Mucosa of gallbladder (tissue), 1 donor: ENCODE results near the gene RCC2. TPM values are rescaled to one million over a fixed set of nuclear protein-coding genes. Genes with fewer than 3 reads are reported as not detected.
A peak's percentile ranks its signal among the peaks of the same experiment; 100 is the strongest.

Experiments
- DNase-seq: peaks from one replicate; pipeline ENCODE4 v3.0.0-alpha.2; 2020; ENCODE audit warnings: low spot score
- total RNA-seq: library from RNA; stranded (reverse); gene quantifications from one replicate; pipeline ENCODE4 v1.2.1, GENCODE V29; 2021
- donor health status: DM: no; HTN: no; CAD: no.

Gene RCC2
- total RNA-seq, 1 donor from 2014 or later = 67.6 TPM

- no peak for DNase-seq
These were observed 3.4 kb upstream of the RCC2 start for GRCh38 chr1:17442841-17443240.

DNA sequence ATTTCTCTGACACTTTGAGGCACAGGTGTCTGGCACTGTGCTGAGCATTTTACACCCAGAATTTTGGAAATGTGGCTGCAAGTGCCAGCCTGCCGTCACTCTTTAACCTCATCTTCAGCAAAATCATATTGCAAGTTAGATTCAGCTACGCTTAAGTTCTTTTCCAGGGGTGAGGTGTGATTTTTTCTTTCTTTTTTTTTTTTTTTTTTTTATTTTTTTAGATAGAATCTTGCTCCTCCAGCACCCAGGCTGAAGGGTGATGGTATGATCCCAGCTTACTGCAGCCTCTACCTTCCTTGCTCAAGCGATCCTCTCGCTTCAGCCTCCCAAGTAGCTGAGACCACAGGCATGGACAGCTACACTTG is 2.5 kb upstream of the RCC2 start:
- DNase-seq = no peak

- DNase-seq = peak; percentile 17
These were observed 2.0 kb upstream of the RCC2 start for GRCh38 chr1:17441265-17441992.

DNA sequence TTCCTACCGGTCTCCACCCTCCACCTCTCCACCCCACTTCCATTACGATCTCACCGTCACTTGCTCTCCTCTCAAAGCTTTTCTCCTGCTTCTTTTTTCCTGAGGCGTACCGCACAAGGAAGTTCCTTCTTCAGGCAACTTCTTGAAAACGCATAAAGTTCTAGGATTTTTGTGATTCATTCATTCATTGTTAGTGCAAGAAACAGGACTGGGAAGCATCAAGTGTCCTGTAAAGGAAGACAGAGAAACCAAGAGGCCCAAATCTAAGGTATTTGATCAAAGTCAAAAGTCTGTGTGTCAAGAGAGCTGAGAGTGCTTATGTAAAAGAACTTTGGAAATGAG is 1.3 kb upstream of the RCC2 start:
- no peak for DNase-seq

DNA sequence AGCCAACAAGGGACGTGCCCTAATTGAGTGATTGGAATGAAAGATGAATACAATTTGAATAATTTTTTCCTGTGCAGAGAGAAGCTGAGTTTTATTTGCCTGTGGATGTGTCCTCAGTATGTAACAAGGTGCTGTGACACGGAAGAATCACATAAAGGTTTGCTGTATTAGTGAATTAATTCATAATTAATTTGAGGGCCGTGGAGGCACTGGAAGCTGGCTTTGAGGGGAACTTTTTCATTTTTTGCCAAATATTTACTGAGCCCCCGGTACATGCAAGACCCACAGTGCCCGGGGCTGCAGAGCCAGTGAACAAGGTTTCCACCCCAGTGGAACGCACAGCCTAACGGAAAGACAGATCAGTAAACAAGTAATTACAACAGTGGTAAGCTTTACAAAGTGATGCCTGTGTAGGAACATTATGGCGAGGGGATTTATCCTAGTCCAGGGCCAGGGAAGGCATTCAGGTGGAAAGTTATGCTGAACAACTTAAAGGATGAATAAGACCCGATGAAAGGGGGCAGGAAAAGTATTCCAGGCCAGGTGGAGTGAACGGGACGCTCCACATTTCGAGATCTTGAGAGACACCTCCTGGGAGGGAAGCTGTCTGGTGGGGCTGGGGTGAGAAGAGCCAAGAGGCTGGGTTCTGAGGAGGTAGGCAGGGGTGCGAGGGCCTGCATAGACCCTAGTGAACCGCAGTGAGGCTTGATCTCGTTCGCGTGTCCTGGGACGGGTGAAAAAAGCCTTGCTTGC is 773 bp upstream of the RCC2 start:
- DNase-seq = no peak

DNA sequence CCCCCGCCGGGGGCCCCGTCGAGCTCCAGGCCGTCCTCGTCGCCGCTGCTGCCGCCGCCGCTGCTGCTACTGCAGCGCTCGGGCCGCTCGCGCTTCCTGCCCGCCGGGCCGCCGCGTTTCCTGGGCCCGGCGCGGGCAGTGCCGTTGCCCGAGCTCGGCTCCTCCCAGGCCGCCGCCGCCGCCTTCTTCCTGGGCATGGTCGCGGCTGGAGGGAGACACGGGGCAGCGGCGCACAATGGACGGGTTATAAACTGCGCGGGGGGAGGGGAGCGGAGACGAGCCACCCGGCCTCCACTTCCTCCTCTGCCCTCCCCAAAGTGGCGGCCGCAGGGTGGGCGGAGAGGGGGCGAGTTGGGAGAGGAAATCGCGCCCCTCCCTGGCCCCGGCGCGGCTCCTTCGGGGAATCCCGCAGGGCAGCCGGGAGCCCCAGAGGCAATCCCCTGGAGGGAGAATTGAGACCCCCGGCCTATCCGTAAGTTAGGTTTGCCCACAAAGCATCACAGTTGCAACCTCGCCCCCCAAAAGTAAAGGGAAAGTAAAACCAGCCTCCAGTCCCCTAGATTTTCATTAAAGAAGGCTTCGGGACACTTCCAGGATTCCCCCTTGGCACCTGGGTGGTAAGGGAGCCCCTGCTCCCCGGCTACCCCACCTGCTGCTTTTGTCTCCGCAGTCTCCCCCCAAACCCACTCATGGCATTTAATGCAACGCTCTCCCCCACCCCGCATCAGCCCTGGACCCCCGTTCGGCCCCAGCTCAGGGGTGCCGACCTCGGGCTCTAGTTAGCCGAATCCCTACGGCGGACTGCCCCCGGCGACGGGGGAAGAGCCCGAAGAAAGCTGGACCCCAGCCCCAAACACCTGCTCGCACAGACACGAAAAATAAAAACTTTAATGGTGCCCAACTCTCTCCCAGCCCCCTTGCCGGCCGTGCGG is 893 bp downstream of the RCC2 start:
- DNase-seq = peak; percentile 69

- no peak for DNase-seq
These were observed 1.7 kb downstream of the RCC2 start for GRCh38 chr1:17437580-17438317.

DNA sequence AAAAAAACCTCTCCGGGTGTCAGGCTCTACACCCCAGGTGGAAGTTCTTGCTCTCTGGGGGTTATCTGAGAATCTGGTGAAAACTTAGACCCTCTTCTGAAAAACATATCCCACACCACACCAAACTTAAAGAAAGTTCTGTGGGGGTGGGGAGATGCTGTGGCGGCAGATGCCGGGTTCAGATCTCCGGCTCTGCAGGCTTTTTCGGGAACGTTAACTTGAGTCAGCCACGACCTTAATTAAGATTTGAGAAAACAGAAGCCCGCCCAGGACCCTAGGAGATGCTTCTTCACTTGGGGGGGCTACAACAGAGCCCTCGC is 2.3 kb downstream of the RCC2 start:
- no peak for DNase-seq

DNA sequence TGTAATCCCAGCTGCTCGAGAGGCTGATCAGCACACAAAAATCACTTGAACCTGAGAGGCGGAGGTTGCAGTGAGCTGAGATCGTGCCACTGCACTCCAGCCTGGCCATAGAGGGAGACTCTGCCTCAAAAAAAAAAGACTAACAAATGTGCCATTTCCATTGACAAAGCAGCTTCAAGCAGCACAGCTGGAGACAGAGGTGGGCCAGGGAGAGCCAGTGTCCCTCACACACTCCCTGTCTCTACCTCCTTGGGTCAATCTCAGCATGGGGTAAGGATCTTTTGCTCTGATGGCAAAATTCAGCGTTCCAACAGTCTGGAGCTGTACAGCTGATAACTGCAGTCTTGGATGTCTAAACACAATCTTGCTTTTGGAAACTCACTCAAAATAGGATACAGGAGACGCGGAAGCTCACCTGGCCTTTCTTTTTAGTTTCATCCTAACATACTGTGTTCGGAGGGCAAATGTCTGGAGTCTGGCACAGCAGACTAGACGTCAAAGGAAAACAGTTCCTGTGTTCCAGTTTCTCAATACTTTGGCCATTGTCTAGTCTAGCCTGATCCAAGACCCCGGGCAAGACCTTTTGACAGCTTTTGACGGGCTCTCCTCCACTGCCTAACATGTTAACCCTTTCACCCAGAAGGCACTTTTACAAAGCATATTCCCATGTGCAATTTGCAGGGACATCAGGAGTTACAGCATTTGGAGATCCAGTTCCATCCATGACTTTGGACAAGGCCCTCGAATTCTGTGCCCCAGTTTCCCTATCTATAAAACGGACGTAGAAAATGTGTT is 2.9 kb downstream of the RCC2 start:
- DNase-seq = no peak

DNA sequence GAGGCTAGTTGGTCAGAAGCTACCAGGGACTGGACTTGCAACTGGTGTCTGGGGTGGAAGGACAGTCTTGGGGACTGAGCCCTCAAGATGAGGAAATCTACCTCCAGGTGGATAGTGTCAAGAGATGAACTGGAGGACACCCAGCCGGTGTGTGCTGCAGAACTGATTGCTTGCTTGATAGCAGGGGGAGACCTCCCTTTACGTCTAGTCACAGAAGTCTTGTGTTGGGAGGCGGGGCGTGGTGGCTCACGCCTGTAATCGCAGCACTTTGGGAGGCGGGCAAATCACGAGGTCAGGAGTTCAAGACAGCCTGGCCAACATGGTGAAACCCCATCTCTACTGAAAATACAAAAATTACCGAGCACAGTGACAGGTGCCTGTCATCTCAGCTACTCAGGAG is 4.9 kb downstream of the RCC2 start:
- DNase-seq = no peak

DNA sequence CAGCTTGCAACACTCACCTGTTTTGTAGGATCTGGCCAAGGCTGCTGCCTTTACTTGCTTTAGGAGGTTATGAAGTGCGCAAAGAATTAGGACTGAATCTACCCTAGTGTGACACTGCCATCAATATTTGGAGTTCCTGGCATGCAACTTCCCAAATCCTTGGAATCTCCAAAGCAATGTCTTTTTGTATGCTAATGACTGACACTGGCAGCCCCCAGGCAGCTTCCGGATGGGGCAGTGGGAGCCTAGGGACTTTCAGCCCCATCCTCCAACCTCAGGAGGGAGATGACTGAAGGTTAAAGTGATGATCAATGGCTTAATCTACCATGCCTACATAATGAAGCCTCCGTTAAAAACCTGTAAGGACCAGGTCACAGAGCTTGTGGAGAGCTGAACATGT is 5.5 kb downstream of the RCC2 start:
- no peak for DNase-seq

GRCh38 chr1:17433261-17433660 is 6.2 kb downstream of the RCC2 start:
- no peak for DNase-seq

DNA sequence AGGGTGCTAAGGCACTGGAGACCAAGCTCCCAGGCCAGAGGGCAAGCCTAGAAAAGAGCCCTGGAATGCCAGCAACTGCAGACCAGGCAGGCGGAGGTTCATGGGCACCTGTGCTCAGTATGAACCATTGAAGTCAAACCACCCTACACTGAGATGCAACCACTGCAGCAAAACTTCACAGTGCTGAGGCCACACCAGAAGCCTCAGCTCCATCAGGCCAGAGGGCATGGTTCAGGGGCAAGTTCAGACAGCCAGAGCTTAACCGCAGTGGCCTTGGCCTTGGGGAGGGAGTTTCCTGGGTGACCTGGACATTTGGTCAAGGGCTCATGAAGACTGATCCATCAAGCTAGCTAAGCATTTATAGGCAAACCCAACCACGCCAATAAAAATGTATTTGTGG is 7.1 kb downstream of the RCC2 start:
- DNase-seq = no peak

GRCh38 chr1:17429183-17429582 is 10.3 kb downstream of the RCC2 start:
- no peak for DNase-seq

DNA sequence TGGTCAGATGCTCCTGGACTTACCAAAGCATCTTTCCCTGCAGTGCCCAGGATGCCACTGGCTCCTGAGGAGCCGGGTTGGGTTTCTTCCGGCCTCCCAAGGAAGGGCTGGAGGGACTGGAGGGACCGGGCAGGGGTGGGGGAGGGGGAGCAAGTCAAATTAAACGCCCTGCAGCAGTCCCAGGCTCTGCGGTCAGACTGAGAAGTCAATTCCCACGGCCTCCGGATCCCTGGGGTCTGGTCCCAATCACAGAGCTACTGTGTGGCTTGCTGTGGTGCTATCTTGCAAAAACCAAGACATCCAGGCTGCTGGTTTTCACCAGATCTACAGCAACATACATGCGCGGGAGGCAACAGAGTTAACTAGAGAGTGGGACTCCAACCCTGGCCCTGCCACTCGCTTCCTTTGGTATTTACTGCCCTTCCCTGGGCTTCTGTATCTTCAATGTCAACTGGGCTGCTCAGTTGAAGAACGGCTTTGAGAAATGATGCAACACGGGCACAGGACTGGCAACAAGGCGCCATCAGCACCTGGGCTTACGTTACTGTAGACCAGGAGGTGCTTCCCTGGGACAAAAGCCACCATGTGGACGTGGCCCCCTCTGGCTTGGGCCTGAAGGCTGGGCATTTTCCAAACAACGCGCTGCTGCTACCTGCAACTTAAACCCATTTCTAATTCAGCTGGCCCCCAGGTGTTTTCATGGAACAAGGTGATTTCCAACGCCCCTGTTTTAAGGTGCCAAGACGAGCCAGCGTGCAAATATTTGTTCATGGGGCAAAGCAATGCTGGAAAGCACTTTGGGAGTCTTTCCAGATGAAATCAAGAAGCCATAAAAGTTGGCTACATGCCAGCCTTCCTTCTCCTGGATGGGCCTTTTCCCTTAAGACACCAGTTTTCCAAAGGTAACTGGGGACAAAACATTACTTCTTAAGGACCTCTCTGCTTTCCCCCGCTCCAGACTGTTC is 11.5 kb downstream of the RCC2 start:
- DNase-seq = no peak

- DNase-seq = no peak
These were observed 13.5 kb downstream of the RCC2 start for GRCh38 chr1:17425806-17426600.

- DNase-seq = peak; percentile 34
These were observed 15.7 kb downstream of the RCC2 start for GRCh38 chr1:17423781-17424245.

- DNase-seq = no peak
These were observed 17.0 kb downstream of the RCC2 start for GRCh38 chr1:17422461-17422860.

DNA sequence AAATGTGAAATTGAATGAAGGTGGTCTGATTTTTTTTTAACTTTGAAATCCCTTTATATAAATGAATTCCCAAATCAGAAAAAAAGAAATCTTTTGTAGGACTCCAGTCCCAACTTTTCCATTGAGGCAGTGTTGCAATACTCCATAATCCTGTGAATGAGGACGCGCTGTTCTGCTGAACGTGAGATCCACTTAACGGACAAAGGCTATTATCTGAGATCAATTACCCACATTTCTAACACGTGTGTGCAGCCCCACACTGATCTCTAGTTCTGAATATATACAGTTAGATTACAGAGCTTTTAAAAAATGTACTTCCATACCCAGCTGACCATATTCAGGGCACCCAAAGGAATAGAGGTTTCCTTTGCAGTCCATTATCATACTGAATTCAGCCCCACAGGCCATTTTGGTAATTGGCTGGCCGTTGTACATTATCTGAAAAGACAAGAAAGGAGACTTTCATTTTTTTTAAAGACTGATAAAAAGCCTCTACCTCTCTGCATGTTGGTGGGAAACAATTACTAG is 19.0 kb downstream of the RCC2 start:
- DNase-seq = no peak
